Activated CD4-positive, alpha-beta T cell treated with anti-CD3 and anti-CD28 coated beads, Interleukin-2, amount 10 ng/mL, durations not matched to agents 7 days and 5 days (primary cell): ENCODE measurements around the gene BEST1. TPM values are rescaled to one million over a fixed set of nuclear protein-coding genes. Genes with fewer than 3 reads are reported as not detected.

Source experiments
- CTCF ChIA-PET: fragments of 350-600 bp; sonication (Branson Sonifier 250); formaldehyde crosslinking; loops from one replicate; lab custom pipeline; 2021; ENCODE audit warnings: antibody characterized with exemption; lab: Charles Lee
- POLR2A ChIA-PET: fragments of 350-600 bp; sonication (Branson Sonifier 250); formaldehyde crosslinking; loops from one replicate; lab custom pipeline; 2021; ENCODE audit warnings: antibody characterized with exemption; lab: Charles Lee
- DNase-seq: peaks from one replicate; pipeline ENCODE4 v3.0.0-alpha.2; 2020
- H3K27ac Mint-ChIP-seq: one replicate; pipeline ENCODE4 v1.8.0; 2021; ENCODE audit warnings: mild to moderate bottlenecking, moderate library complexity, mixed read lengths
- H3K27me3 Mint-ChIP-seq: one replicate; pipeline ENCODE4 v1.8.0; 2021; ENCODE audit warnings: mixed read lengths
- H3K36me3 Mint-ChIP-seq: one replicate; pipeline ENCODE4 v1.8.0; 2021; ENCODE audit warnings: low read depth, mixed read lengths
- H3K4me1 Mint-ChIP-seq: one replicate; pipeline ENCODE4 v1.8.0; 2021; ENCODE audit warnings: mixed read lengths
- H3K4me3 Mint-ChIP-seq: one replicate; pipeline ENCODE4 v1.8.0; 2021; ENCODE audit warnings: mild to moderate bottlenecking, moderate library complexity, mixed read lengths
- H3K9me3 Mint-ChIP-seq: one replicate; pipeline ENCODE4 v1.8.0; 2021; ENCODE audit warnings: mixed read lengths
- total RNA-seq, 2 experiments: library from RNA; stranded (reverse); gene quantifications; one replicate each; pipeline ENCODE4 v1.2.3, GENCODE V29; 2021

BEST1 gene
- total RNA-seq, 2 experiments from 2014 or later: not detected

DNA sequence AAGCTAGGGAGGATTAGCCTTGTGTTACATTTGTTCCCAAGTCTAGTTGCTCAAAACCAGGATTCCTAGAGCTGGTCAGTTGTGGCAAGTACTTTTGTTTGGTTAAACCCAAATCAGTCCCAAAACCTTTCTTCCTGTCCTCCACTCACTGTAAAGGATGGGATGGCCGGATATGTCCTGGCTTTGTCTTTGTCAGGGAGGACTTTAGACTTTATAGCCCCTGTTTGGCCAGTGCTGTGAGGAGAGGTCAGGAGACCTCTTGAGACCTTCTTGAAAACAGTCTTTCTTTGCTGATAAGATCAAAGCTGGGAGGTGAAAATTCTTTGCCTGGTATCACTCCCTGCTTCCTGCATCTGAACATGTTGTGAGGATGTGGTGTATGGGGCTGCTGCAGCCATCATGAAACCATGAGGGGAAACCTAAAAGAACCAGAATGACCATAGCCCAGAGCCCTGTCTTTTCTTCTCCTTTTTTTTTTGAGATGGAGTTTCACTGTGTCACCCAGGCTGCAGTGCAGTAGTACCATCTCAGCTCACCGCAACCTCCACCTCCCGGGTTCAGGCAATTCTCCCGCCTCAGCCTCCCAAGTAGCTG is 60.9 kb downstream of the BEST1 start:
- Mint-ChIP-seq H3K4me1 (peaks cover 9% of the 10 kb centered on the region), H3K9me3 (no peaks in the 10 kb centered on the region), H3K27ac (no peak overlapping the region), H3K36me3 (no peaks in the 10 kb centered on the region), H3K4me3 (no peak overlapping the region), H3K27me3 (peaks cover 2% of the 10 kb centered on the region)
- DNase-seq: no peak
- ChIA-PET CTCF (interaction anchor here (1.3 kb wide), 1 partner anchor 38 kb away, joined by 4 read pairs; no protein-coding TSS in a partner anchor), POLR2A (no interaction called here)

DNA sequence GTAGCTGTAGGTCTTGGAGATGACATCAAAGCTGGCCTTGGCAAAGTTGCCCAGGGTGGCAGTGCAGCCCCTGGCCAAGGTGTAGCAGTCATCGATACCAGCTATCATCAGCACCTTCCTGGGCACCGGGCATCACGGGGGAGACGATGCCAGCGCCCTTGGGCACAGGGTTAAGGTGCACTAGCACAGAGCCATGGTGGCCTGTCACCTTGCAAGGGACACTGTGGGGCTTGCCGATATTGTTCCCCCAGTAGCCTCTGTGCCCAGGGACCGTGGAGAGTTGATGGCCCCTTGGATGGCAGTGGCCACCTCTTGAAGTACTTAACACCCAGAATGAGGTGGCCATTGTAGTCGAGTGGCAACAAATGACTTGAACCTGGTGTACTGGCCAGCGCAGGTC is 61.7 kb downstream of the BEST1 start:
- ChIA-PET POLR2A (no interaction called here), CTCF (interaction anchor here (0.6 kb wide), 1 partner anchor 672 kb away, joined by 3 read pairs; no protein-coding TSS in a partner anchor)
- peaks cover 9% of the 10 kb centered on the region for H3K4me1 Mint-ChIP-seq
- H3K9me3 Mint-ChIP-seq: no peaks in the 10 kb centered on the region
- no peak for DNase-seq
- peaks cover 2% of the 10 kb centered on the region for H3K27me3 Mint-ChIP-seq
- H3K4me3 Mint-ChIP-seq: no peak overlapping the region
- H3K27ac Mint-ChIP-seq: no peak overlapping the region
- H3K36me3 Mint-ChIP-seq: no peaks in the 10 kb centered on the region

DNA sequence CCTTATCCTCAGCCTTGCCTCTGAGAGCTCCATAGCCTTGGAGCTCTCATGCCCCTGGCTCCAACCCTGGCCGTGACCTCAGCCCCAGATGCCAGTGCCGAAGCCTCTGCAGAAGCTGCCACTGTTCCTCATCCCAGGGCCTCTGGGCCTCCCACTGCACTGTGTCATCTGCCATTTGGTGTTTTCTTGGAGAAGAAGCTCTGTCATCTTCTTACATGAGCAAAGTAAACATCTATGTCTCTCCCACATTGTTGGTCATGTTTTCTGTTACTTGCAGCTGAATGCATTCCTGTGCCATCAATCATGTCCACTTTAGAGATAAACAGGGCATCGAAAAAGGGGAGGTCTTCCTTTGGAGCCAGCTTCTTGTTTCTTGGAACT is 62.3 kb downstream of the BEST1 start:
- ChIA-PET CTCF (interaction anchor here (0.6 to 1.6 kb wide), 2 partner anchors 36 to 673 kb away, joined by 3 to 4 read pairs; no protein-coding TSS in a partner anchor), POLR2A (no interaction called here)
- no peaks in the 10 kb centered on the region for H3K9me3 Mint-ChIP-seq
- peaks cover 9% of the 10 kb centered on the region for H3K4me1 Mint-ChIP-seq
- no peak overlapping the region for H3K27ac Mint-ChIP-seq
- H3K36me3 Mint-ChIP-seq: no peaks in the 10 kb centered on the region
- no peak for DNase-seq
- no peak overlapping the region for H3K4me3 Mint-ChIP-seq
- H3K27me3 Mint-ChIP-seq: peaks cover under 1% of the 10 kb centered on the region

DNA sequence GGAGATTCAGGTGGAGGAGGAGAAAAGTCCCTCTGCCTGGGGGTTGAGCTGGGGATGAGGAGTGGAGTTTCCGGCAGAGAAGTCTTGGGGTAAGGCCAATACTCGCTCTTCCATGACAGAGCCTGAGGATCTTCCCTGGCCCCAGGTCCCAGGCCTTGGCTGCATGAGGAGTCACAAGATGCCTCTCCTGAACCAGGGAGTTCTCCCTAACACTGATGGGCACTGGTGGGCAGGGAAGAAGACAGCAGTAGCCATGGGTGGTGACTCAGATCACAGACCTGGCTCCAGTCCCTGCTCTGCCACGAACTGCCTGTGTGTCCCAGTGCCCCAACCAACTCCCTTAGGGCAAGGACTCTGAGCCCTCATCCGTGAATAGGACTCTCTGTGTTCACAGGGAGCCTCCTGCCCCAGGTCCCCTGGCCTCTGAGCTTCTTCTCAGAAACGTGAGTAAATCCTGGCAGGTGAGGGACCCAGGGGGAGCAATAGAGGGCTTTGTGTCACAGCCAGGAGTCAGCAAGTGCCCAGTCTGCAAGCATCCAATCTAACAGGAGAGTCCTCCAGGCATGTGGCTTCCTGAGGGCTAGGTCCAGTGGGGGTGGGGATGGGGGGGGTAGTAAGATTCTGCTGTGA is 62.8 kb downstream of the BEST1 start:
- H3K36me3 Mint-ChIP-seq: no peaks in the 10 kb centered on the region
- peaks cover 9% of the 10 kb centered on the region for H3K4me1 Mint-ChIP-seq
- ChIA-PET CTCF (interaction anchor here (1.2 to 1.6 kb wide), 2 partner anchors 37 to 69 kb away, joined by 3 to 4 read pairs; no protein-coding TSS in a partner anchor), POLR2A (no interaction called here)
- no peak overlapping the region for H3K27ac Mint-ChIP-seq
- H3K4me3 Mint-ChIP-seq: no peak overlapping the region
- no peaks in the 10 kb centered on the region for H3K27me3 Mint-ChIP-seq
- no peak for DNase-seq
- no peaks in the 10 kb centered on the region for H3K9me3 Mint-ChIP-seq

Other genes starting within 250 kb of the BEST1 start
- 1 to 10 TPM; 1.1 to 1.2 TPM for gene MYRF, start 197.7 kb upstream of the BEST1 start, total RNA-seq
- 100 to 1,000 TPM; 154 to 160 TPM for gene TMEM258, start 157.8 kb upstream of the BEST1 start, total RNA-seq
- 100 to 1,000 TPM in 1 of 2 experiments, 10 to 100 TPM in 1; 98.6 to 118 TPM for gene FEN1, start 157.4 kb upstream of the BEST1 start, total RNA-seq
- gene FADS1, start 133.3 kb upstream of the BEST1 start, total RNA-seq: 10 to 100 TPM; 25.7 to 27.1 TPM
- 100 to 1,000 TPM; 128 to 135 TPM for gene FADS2, start 122.1 kb upstream of the BEST1 start, total RNA-seq
- 1 to 10 TPM; 2.9 to 3.7 TPM for gene FADS3, start 58.8 kb upstream of the BEST1 start, total RNA-seq
- not detected for gene RAB3IL1, start 32.8 kb upstream of the BEST1 start, total RNA-seq
- gene FTH1, start 17.3 kb downstream of the BEST1 start, total RNA-seq: 100 to 1,000 TPM; 751 to 840 TPM
- 100 to 1,000 TPM; 200 to 204 TPM for gene INCENP, start 173.7 kb downstream of the BEST1 start, total RNA-seq
- not detected for gene SCGB1D1, start 239.9 kb downstream of the BEST1 start, total RNA-seq